Activated CD4-positive, alpha-beta T cell treated with anti-CD3 and anti-CD28 coated beads, Interleukin-2, amount 10 ng/mL, durations not matched to agents 24 days and 14 days (primary cell): Measurements from ENCODE around the gene OR1J4. TPM values are rescaled to one million over a fixed set of nuclear protein-coding genes. Genes with fewer than 3 reads are reported as not detected.
A peak's percentile ranks its signal among the peaks of the same experiment; 100 is the strongest.
"Not testable (repeated sequence)": the region's sequence is repeated elsewhere in the genome, so short reads cannot be mapped to it uniquely, and the experiment has no call there.

Experiments
- DNase-seq: peaks from one replicate; pipeline ENCODE4 v3.0.0; 2022
- H3K27ac Mint-ChIP-seq: one replicate; pipeline ENCODE4 v1.8.0; 2022; ENCODE audit warnings: mild to moderate bottlenecking, mixed read lengths
- H3K27me3 Mint-ChIP-seq: one replicate; pipeline ENCODE4 v1.8.0; 2022; ENCODE audit warnings: mixed read lengths
- H3K36me3 Mint-ChIP-seq: one replicate; pipeline ENCODE4 v1.8.0; 2022; ENCODE audit warnings: low read depth, mild to moderate bottlenecking, mixed read lengths
- H3K4me1 Mint-ChIP-seq: one replicate; pipeline ENCODE4 v1.8.0; 2021; ENCODE audit warnings: mixed read lengths
- H3K4me3 Mint-ChIP-seq: one replicate; pipeline ENCODE4 v1.8.0; 2022; ENCODE audit warnings: mild to moderate bottlenecking, moderate library complexity, mixed read lengths
- H3K9me3 Mint-ChIP-seq: one replicate; pipeline ENCODE4 v1.8.0; 2021; ENCODE audit warnings: mixed read lengths
- intact Hi-C: fragments of 100-400 bp; cut with micrococcal nuclease; formaldehyde crosslinking; loops from one replicate; pipeline ENCODE4 v1.15.1; 2023
- total RNA-seq: library from RNA; stranded (reverse); gene quantifications from 2 replicates; pipeline ENCODE4 v1.2.3, GENCODE V29; 2022

Gene OR1J4, protein sequence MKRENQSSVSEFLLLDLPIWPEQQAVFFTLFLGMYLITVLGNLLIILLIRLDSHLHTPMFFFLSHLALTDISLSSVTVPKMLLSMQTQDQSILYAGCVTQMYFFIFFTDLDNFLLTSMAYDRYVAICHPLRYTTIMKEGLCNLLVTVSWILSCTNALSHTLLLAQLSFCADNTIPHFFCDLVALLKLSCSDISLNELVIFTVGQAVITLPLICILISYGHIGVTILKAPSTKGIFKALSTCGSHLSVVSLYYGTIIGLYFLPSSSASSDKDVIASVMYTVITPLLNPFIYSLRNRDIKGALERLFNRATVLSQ
- 0.21 TPM in 1 of 2 replicates, not detected in the other for total RNA-seq

DNA sequence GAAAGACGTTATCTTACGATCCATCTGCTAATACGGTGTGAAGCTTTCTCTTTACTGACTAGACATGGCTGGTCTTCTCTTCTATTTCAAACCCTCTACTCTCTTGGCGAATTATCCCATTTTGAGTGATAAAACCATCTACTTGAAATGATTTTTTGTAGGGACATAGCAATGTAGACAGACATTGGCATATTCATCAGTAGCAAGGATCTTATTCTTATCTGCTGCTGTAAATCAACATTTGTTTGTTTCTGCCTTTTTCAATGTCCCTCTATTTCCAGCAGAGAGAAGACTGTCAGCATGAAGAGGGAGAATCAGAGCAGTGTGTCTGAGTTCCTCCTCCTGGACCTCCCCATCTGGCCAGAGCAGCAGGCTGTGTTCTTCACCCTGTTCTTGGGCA is at the start of gene OR1J4:
Gene OR1J4 (plus strand): TSS at position 301 of the 400 bp plus-strand sequence. CDS start 0 bp downstream, at position 301.
- no peaks in the 10 kb centered on the region for H3K4me1 Mint-ChIP-seq

DNA sequence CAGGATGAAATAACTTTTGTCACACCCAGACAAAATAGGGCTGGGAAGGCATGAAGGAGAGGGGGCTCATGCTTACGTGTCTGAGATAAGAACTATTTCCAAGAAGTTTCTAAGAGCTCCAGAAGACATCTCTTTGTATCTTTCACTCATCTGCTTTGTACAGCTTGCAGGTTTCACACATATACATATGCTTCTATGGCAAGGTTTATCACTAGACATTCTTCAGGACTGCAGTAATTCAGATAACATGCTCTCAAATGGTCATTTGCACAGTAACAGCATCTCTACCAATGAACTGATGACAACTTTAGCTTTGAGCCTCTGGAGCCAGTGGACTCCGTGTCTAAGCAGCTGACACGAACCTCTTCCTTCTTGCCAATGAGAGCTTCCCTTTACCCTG is 44.4 kb upstream of the OR1J4 start:
- H3K4me3 Mint-ChIP-seq = no peak overlapping the region
- intact Hi-C loops = no loop called here
- DNase-seq = no peak
- H3K36me3 Mint-ChIP-seq = no peaks in the 10 kb centered on the region
- no peak overlapping the region for H3K27ac Mint-ChIP-seq
- H3K4me1 Mint-ChIP-seq = no peaks in the 10 kb centered on the region
- H3K9me3 Mint-ChIP-seq = no peaks in the 10 kb centered on the region
- H3K27me3 Mint-ChIP-seq = peaks cover 4% of the 10 kb centered on the region

More for the DNA sequence above, at the start of gene OR1J4:
- intact Hi-C loops = no loop called here
- Mint-ChIP-seq H3K27me3 (peaks cover 5% of the 10 kb centered on the region), H3K9me3 (no peaks in the 10 kb centered on the region), H3K27ac (no peak within 1 kb of the TSS), H3K36me3 (no peaks in the 10 kb centered on the region), H3K4me3 (no peak within 1 kb of the TSS)
- DNase-seq = no peak

DNA sequence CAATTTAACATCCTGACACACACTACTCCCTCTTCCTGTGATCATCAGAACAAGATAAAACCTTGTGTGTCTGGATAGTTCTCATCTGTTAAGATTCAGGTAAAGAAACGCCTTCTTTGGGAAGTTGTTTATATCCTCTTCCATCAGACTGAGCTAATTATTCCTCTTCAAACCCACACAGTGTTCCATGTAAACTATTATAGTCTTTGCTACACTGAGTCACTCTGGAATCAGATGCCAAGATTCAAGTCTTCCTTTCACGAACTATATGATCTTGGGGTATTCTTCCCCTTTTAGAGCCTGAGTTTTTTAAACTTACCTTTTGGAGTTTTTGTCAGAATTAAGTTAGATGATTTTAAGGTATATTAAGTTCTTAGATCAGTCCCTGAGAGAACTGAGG is 43.2 kb upstream of the OR1J4 start:
- H3K36me3 Mint-ChIP-seq = no peaks in the 10 kb centered on the region
- no peak overlapping the region for H3K4me3 Mint-ChIP-seq

DNA sequence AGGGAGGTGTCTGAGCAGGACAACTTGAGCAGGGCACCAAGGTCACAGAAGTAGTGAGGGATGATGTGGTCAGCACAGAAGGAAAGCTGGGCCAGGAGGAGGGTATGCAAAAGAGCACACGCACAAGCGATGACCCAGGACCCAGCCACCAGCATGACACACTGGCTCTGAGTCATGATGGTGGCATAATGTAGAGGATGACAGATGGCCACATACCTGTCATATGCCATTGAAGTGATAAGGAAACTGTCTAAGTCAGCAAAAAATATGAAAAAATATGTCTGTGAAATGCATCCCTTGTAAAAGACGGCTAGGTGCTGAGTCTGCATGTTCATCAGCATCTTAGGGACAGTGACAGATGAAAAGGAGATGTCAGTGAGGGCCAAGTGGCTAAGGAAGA is 41.6 kb upstream of the OR1J4 start:
- no peaks in the 10 kb centered on the region for H3K4me1 Mint-ChIP-seq
- H3K36me3 Mint-ChIP-seq = no peaks in the 10 kb centered on the region
- H3K27ac Mint-ChIP-seq = no peak overlapping the region
- H3K4me3 Mint-ChIP-seq = no peak overlapping the region
- H3K27me3 Mint-ChIP-seq = peaks cover 8% of the 10 kb centered on the region
- no peaks in the 10 kb centered on the region for H3K9me3 Mint-ChIP-seq
- DNase-seq = no peak
- intact Hi-C loops = no loop called here

More for the DNA sequence above, 43.2 kb upstream of the OR1J4 start:
- Mint-ChIP-seq H3K27ac (no peak overlapping the region), H3K27me3 (peaks cover 4% of the 10 kb centered on the region), H3K9me3 (no peaks in the 10 kb centered on the region), H3K4me1 (no peaks in the 10 kb centered on the region)
- no peak for DNase-seq
- intact Hi-C loops = no loop called here

DNA sequence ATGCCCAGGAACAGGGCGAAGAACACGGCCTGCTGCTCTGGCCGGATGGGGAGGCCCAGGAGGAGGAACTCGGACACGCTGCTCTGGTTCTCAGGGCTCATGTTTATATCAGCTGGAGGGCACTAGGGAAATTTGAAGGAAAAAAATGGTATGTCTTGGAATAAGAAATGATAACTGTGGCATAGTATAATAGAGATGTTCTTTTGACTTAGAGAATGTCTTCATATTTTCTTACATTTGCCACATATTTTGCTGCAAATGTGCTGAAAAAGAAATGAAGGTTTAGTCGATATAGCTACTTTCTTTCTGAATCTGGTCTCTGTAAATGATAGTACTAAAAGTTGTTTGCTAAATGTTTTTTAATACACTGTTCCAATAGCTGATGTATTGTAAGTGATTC is 41.1 kb upstream of the OR1J4 start, which contains the start of gene OR1J1:
Gene OR1J1 (minus strand): TSS at position 101 of the 400 bp plus-strand sequence. CDS start 0 bp downstream, at position 101.
- no peak within 1 kb of the TSS for H3K27ac Mint-ChIP-seq
- H3K4me1 Mint-ChIP-seq = no peaks in the 10 kb centered on the region
- no peak for DNase-seq
- intact Hi-C loops = no loop called here
- H3K4me3 Mint-ChIP-seq = no peak within 1 kb of the TSS
- no peaks in the 10 kb centered on the region for H3K36me3 Mint-ChIP-seq
- H3K9me3 Mint-ChIP-seq = no peaks in the 10 kb centered on the region
- H3K27me3 Mint-ChIP-seq = peaks cover 11% of the 10 kb centered on the region

DNA sequence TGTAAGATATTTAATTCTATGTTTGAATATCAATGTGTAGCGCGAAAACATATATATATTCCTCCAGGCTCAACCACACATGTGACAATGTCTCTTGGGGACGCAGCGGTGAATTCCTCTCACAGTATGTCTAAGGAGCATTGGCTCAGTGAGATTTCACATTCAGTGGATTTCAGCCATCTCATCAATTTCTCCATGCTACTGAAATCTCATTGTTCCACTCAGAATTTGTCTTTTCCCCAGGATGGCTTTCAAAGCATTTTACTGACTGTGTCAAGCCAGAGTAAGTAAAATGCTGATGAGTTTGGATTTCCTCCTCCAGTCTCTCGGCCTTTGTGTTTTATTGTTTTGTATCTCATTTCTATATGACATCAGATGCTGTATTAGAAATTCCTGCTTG is 39.9 kb upstream of the OR1J4 start:
- Mint-ChIP-seq H3K9me3 (no peaks in the 10 kb centered on the region), H3K27me3 (peaks cover 11% of the 10 kb centered on the region), H3K36me3 (no peaks in the 10 kb centered on the region), H3K27ac (no peak overlapping the region), H3K4me1 (no peaks in the 10 kb centered on the region), H3K4me3 (no peak overlapping the region)
- DNase-seq = no peak
- intact Hi-C loops = no loop called here

DNA sequence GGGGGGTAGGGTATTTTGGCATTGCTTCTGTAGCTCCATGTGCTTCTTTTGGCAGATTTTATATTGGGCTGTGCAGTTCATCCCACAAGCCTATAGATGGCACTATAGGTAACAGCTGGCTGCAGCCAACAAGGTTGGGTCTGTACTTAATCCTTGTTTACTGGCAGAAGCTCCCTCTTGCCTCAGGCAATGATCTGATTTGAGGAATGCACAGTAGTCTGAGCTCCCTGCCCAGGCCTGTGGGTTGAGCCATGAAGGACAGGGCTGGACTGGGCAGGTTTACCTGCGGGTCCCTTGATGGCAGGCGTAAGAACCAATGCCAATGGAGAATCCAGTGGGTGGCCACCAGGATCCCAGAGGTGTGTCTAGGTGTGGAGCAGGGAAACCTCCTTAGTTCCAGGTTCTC is 20.1 kb upstream of the OR1J4 start:
- intact Hi-C loops = loop anchor here (10.0 kb wide), 1 partner anchor 316 kb away; no protein-coding TSS in a partner anchor
- peaks cover 19% of the 10 kb centered on the region for H3K27me3 Mint-ChIP-seq
- H3K4me3 Mint-ChIP-seq = no peak overlapping the region
- H3K36me3 Mint-ChIP-seq = no peaks in the 10 kb centered on the region
- H3K4me1 Mint-ChIP-seq = no peaks in the 10 kb centered on the region
- no peaks in the 10 kb centered on the region for H3K9me3 Mint-ChIP-seq
- peak; percentile 75 for DNase-seq
- no peak overlapping the region for H3K27ac Mint-ChIP-seq

DNA sequence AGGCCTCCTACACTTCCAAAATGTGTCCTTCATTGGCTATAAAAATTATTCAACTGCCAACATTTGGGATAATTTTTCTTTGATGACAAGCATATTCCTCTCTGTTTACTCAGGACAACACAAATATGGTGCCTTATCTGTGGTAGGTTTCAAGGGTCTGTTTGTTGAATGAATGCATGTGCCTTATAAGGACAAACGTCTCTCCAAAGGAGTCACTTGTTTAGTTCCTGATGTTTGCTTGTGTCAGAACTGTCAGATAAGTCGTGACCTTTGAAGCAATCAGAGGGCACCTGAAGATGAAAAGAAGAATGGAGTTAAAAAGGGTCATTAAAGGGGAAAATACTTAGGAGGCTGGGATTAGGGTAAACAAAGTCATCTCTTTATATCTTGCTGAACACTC is 12.0 kb upstream of the OR1J4 start:
- H3K27ac Mint-ChIP-seq = no peak overlapping the region
- intact Hi-C loops = no loop called here
- no peaks in the 10 kb centered on the region for H3K4me1 Mint-ChIP-seq
- peaks cover 12% of the 10 kb centered on the region for H3K27me3 Mint-ChIP-seq
- H3K36me3 Mint-ChIP-seq = no peaks in the 10 kb centered on the region
- no peak for DNase-seq
- no peaks in the 10 kb centered on the region for H3K9me3 Mint-ChIP-seq
- H3K4me3 Mint-ChIP-seq = no peak overlapping the region

DNA sequence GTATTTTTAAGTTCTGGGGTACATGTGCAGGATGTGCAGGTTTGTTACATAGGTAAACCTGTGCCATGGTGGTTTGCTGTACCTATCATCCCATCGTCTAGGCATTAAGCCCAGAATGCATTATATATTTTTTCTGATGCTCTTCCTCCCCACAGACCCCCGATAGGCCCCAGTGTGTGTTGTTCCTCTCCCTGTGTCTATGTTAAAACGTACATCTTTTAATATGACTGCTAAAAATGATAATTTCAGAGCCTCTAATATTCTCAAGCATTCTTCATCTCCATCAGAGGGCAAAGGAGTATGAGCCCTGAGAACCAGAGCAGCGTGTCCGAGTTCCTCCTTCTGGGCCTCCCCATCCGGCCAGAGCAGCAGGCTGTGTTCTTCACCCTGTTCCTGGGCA is 8.4 kb upstream of the OR1J4 start, which contains the start of gene OR1J2:
Gene OR1J2 (plus strand): TSS at position 301 of the 400 bp plus-strand sequence. CDS start 0 bp downstream, at position 301.
- no peaks in the 10 kb centered on the region for H3K4me1 Mint-ChIP-seq

DNA sequence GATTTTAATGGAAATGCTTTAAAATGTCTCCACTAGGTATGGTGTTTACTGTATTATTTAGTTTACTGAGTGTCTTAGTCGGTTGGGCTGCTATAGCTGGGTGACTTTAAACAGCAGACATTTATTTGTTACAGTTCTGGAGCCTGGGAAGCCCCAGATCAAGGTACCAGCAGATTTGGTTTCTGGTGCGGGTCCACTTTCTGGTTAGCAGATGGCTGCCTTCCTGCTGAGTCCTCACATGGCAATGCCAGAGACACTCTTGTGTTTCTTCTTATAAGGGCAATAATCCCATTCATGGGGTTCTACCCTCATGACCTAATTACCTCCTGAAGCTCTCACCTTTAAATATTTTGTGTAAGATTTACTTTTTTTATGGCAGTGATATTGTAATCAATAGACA is 715 bp upstream of the OR1J4 start:
- DNase-seq = no peak
- no peaks in the 10 kb centered on the region for H3K9me3 Mint-ChIP-seq
- no peak overlapping the region for H3K27ac Mint-ChIP-seq
- H3K4me3 Mint-ChIP-seq = no peak overlapping the region
- peaks cover 5% of the 10 kb centered on the region for H3K27me3 Mint-ChIP-seq
- no peaks in the 10 kb centered on the region for H3K36me3 Mint-ChIP-seq
- no peaks in the 10 kb centered on the region for H3K4me1 Mint-ChIP-seq
- intact Hi-C loops = no loop called here

More for the DNA sequence above, 8.4 kb upstream of the OR1J4 start, which contains the start of gene OR1J2:
- H3K27me3 Mint-ChIP-seq = peaks cover 10% of the 10 kb centered on the region
- H3K9me3 Mint-ChIP-seq = no peaks in the 10 kb centered on the region
- intact Hi-C loops = no loop called here
- DNase-seq = no peak
- H3K27ac Mint-ChIP-seq = no peak within 1 kb of the TSS
- H3K36me3 Mint-ChIP-seq = no peaks in the 10 kb centered on the region
- no peak within 1 kb of the TSS for H3K4me3 Mint-ChIP-seq

DNA sequence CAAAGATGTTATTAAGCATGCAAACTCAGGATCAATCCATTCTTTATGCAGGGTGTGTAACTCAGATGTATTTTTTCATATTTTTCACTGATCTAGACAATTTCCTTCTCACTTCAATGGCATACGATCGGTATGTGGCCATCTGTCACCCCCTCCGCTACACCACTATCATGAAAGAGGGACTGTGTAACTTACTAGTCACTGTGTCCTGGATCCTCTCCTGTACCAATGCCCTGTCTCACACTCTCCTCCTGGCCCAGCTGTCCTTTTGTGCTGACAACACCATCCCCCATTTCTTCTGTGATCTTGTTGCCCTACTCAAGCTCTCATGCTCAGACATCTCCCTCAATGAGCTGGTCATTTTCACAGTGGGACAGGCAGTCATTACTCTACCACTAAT is 435 bp downstream of the OR1J4 start:
- no peak for DNase-seq
- H3K9me3 Mint-ChIP-seq = no peaks in the 10 kb centered on the region
- H3K27ac Mint-ChIP-seq = no peak overlapping the region
- H3K4me3 Mint-ChIP-seq = no peak overlapping the region
- intact Hi-C loops = no loop called here
- H3K27me3 Mint-ChIP-seq = peaks cover 2% of the 10 kb centered on the region
- H3K36me3 Mint-ChIP-seq = no peaks in the 10 kb centered on the region
- H3K4me1 Mint-ChIP-seq = no peaks in the 10 kb centered on the region

DNA sequence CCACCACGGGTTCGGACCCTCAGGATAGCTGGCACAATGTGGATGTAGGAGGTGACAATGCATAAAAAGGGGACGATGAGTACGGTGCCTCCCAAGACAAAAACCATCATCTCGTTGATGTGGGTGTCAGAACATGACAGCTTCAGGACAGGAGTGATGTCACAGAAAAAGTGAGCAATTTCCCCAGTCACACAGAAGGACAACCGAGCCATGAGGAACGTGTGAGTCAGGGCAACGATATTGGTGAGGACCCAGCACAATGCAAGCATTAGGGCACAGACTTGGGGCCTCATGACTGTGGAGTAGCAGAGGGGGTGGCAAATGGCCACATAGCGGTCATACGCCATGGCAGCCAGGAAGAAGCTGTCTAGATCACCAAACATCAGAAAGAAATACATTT is 7.7 kb downstream of the OR1J4 start:
- no peak for DNase-seq
- Mint-ChIP-seq H3K27ac (no peak overlapping the region), H3K4me3 (no peak overlapping the region), H3K4me1 (no peaks in the 10 kb centered on the region), H3K36me3 (no peaks in the 10 kb centered on the region), H3K27me3 (no peaks in the 10 kb centered on the region), H3K9me3 (no peaks in the 10 kb centered on the region)
- intact Hi-C loops = no loop called here

DNA sequence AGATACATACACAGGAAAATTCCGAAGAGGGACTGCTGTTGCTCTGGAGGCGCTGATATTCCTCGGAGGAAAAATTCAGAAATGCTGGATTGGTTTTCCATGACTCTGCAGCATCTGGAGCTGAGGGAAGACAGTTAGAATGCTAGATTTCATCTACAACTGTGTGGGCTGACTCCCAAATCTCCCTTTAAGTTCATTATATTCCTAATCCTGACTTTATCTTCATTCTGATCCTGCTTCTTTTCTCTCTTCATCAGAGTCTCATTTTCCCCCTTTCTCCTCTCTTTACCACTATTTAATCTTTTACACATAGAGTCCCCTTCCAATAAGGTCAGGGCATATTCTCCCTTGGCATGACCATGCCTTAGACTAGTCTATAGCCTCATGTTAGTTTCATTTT is 8.3 kb downstream of the OR1J4 start, which contains the start of gene OR1N1:
Gene OR1N1 (minus strand): TSS at position 101 of the 400 bp plus-strand sequence. CDS start 0 bp downstream, at position 101.
- intact Hi-C loops = no loop called here
- no peak within 1 kb of the TSS for H3K27ac Mint-ChIP-seq
- no peak for DNase-seq
- no peaks in the 10 kb centered on the region for H3K4me1 Mint-ChIP-seq
- no peaks in the 10 kb centered on the region for H3K27me3 Mint-ChIP-seq
- H3K36me3 Mint-ChIP-seq = no peaks in the 10 kb centered on the region
- H3K9me3 Mint-ChIP-seq = no peaks in the 10 kb centered on the region
- H3K4me3 Mint-ChIP-seq = no peak within 1 kb of the TSS

DNA sequence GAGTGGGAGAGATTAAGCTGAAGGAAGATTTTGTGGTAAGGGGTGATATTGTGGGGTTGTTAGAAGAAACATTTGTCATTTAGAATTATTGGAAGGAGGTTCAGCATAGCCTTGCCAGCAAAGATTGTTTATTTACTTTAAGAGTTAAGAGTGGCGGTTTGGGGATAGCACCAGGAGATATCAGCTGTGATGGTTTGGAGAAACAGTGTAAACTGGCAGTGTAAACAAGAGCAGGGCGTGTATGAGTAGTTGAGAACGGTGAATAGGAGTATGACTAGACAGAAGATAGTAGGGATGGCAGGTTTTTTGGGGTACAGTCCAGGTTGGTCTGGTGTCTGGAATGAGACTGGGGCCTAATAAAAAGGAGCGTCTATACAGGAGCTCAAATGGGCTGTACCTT is 12.2 kb downstream of the OR1J4 start:
- H3K36me3 Mint-ChIP-seq, H3K9me3 Mint-ChIP-seq, H3K4me1 Mint-ChIP-seq, H3K4me3 Mint-ChIP-seq, H3K27me3 Mint-ChIP-seq, intact Hi-C loops, DNase-seq, H3K27ac Mint-ChIP-seq: not testable (repeated sequence)
